ENCODE measurements around the gene CAMK2N2.

The CAMK2N2 gene

DNA sequence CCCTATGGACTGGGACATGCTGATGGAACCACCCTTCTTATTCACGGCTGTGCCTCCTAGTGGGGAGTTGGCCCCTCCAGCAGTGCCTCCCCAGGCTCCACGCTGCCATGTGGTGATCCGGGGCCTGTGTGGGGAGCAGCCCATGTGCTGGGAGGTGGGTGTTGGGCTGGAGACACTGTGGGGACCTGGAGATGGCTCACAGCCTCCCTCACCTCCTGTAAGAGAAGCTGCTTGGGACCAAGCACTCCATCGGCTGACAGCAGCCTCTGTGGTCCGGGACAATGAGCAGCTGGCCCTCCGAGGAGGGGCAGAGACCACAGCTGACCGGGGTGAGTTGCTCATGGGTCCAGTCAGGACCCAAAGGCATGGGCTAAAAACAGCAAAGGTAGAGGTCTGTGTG, 21.6 kb downstream of the CAMK2N2 start:
- DNase-seq: no peak

DNA sequence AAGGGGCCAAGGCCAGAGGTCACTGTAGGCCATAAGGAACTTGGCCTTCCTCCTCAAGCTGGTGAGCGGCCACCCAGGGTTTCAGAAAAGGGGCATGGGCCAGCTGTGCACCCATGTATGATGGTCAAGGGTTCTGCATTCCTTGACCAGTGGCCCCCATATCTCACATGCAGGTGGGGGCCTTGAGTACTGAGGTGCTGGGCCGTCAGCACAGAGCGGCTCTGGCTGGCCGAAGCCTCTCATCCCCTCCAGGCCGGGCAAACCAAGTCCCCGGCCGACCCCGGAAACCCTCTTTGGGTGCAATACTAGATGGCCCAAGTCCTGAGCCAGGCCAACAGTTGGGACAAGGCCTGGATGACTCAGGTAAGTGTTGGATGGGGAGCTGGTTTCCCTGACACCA, 22.1 kb downstream of the CAMK2N2 start:
- no peak for DNase-seq

- no peak for DNase-seq
Observed at GRCh38 chr3:184238246-184238818, 23.0 kb downstream of the CAMK2N2 start.

DNA sequence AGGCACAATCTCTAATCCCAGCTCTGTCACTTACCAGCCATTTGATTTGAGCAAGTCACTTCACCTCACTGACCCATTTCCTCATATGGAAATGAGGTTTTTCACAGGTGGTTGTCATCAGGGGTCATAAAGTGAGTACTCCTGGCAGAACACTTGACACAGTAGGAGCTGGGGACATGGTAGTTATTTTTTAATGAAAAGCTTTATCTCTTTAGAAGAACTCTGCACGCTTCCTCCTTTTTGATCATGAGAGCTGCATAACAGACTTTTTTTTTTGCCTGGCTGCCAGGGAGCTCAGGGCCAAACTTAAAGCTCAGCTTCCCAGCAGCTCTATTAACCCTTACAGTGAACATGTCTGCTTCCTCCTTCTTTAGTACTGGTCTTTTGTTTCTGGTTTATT, 23.5 kb downstream of the CAMK2N2 start:
- DNase-seq: no peak

- DNase-seq: no peak
Observed at GRCh38 chr3:184237211-184237610, 24.1 kb downstream of the CAMK2N2 start.

DNA sequence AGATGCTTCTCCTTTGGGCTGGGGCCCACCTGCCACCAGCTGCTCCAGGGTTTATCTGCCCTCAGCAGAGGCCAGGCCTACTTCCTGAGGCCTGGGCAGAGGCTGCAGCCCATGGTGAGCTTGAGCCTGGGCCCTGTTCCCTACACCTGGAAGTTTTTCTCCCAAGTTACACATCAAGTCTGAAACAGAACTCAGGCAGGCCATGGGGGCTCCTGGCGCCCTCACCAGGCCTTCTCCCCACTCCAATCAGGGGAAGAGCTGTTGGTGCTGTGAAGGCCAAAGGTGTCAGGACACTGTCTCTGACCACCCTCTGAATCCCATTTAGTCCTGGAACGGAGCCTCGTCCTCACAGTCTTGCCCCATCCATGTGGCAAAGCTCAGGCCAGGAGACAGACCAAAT, 24.7 kb downstream of the CAMK2N2 start:
- no peak for DNase-seq

GRCh38 chr3:184236033-184236410, 25.3 kb downstream of the CAMK2N2 start:
- no peak for DNase-seq

- DNase-seq: no peak
Observed at GRCh38 chr3:184235381-184236032, 25.8 kb downstream of the CAMK2N2 start.

- DNase-seq: no peak
Observed at GRCh38 chr3:184234671-184235380, 26.5 kb downstream of the CAMK2N2 start.

DNA sequence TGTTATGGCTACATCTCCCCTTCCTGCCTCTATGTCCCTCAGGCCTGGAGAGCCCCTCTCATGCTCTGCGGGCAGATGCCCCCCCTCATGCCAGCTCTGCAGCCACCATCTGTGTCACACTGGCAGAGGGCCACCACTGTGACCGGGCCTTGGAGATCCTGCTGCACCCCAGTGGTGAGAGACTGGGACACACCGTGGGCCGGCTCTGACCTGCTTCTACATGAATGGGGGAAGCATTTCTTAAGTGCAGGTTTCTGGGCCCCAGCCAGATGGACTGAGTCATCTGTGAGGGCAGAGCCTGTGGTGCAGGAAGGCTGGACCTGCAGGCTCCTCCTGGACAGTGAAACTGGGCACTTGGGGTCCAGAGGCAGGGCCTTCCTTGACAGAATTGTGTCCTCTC, 27.1 kb downstream of the CAMK2N2 start:
- no peak for DNase-seq

DNA sequence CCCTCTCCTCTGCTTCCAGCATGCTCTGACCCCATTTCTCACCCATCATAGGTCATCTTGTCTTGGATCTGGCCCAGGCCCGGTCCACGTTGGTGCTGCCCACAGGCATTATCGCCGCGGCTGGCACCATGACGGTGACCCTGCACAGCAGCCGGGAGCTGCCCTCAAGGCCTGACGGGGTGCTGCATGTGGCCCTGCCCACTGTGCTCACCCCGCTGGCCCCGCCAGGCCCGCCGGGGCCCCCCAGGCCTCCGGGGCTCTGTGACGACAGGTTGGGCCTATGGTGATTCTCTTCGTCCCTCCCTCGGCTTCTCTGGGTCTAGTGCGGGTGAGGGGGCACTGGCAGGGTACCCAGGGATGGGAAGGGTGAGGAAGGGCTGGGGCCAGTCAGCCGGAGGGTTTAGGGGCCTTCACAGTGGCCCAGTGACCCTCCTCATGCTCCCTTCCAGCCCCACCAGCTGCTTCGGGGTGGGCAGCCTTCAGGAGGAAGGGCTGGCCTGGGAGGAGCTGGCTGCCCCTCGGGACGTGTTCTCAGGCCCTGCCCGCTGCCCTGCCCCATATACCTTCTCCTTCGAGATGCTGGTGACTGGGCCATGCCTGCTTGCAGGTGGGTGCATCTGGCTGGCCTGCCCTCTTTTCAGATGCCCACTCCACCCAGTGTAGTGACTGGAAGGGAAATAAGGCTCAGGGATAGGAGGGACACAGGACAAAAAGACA, 28.1 kb downstream of the CAMK2N2 start:
- DNase-seq: no peak

- no peak for DNase-seq
Observed at GRCh38 chr3:184231671-184232070, 29.7 kb downstream of the CAMK2N2 start.

DNA sequence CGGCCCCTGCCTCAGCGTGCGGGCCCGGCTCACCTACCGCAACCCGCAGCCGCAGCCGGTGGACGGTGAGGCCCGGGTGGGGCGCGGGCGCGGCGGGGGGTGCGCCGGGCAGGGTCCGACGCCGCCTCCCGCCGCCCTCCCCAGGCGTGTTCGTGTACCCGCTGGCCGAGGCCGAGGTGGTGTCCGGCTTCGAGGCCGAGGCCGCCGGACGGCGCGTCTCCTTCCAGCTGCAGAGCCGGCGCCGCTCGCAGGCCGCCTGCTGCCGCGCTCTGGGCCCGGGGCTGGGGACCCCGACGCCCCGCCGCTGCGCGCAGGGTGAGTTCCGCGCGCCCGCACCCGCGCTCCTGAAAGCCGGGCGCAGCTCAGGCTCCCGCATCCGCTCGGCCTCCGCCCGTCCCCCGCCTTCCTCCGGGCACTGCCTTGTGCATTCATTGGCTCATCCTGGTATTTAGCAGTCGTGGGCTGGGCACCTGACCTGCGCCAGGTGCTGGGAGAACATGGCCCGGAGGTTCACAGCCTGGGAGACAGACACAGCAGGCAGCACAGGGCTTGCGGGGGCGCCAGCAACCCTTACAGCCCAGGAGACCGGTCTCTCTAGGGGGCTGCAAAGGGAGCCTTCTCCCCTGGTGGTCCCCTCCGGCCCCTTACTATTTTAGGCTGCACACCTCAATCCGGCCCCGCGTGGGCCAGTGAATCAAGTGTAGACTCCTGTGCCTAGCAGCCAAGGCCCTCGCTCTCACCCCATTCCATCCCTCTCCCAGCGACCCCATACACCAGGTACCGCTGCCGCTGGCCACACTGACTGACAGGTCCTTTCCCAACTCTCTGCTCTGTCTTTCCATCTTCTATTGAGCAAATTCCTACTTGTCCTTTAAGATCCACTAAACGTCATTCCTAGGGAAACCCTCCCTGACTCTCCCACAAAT, 30.5 kb downstream of the CAMK2N2 start:
- DNase-seq: no peak

GRCh38 chr3:184230081-184230602, 31.2 kb downstream of the CAMK2N2 start:
- DNase-seq: no peak

DNA sequence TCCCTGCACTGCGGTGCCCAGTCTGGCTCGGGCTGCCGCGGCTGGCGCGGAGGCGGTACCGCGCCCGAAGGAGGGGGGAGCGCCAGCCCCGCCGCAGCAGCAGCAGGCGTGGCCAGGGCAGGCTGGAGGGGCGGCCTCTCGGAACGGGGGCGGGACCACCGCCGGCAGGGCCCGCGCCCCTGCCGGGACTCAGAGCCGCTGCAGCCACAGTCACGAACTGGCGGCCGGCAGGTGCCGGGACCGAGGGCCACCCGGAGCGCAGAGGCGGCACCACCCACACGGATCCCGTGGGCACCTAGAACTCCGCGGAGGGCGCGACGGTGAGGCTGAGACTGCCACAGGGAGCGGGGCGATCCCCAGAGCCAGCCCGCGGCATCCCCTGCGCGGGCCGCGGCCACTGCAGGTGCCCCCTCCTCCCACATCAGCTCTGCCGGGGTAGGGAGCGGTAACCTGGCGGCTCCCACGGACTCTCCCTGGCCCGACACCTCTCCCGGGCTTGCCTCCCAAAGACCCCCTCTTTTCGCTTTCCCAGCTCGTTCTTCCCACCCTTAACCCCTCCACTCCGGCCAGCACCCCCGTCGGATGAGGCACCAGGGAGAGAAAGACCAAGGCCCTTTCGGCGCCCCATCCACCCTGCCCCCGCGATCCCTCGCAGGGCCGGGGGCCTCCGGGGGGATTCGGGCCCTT, 31.8 kb downstream of the CAMK2N2 start, which contains the start of gene VWA5B2:
VWA5B2 (plus strand) TSS at position 192 of the 687 bp plus-strand sequence. CDS start 944 bp downstream, outside the sequence.
- no peak for DNase-seq

DNA sequence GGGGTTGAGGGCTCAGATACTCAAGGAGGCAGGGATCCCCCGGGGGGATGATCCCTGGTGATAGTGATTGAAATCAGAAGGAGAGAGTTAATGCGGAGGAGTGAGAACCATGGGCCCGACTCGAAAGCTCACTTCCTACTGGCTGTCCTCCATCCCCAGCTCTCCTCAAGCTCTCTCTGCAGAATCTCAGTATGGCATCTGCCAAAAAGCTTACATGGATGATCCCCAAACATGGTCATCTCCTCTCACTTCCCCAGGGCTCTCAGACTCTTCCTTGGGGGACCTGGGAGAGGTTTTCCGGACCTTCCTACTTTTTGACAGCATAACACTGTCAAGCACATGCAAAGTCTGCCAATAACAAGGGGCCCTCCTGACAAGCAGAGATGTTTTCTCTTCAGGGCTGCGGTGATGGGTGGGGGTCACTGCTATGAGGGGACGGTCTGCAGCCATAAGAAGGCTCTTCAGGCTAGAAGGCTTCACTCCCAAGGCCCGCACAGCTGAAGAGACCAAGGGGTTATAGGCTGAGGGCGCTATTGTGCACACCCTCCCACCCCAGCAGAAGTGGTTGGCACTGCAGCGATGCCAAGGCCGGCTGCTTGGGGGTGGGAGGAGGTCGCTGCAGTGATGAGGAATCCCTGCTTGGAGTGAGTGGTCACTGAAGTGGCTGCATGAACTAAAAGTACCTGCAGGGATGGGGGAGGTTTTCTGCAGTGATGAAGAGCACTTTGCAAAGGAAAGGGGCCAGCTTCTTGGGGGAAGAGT, 32.8 kb downstream of the CAMK2N2 start:
- DNase-seq: no peak

- no peak for DNase-seq
Observed at GRCh38 chr3:184227481-184227935, 33.8 kb downstream of the CAMK2N2 start.

- DNase-seq: no peak
Observed at GRCh38 chr3:184223946-184224345, 37.4 kb downstream of the CAMK2N2 start.

DNA sequence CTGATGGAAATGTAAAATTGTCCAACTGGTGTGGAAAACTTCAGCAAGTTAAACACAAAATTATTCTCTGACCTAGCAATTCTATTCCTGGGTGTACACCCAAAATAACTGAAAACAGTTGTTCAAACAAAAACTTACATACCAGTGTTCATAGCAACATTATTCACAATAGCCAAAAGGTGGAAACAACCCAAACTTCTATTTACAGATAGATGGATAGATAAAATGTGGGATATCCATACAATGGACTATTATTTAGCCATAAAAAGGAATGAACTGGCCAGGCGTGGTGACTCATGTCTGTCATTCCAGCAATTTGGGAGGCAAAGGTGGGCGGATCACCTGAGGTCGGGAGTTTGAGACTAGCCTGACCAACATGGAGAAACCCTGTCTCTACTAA, 38.8 kb downstream of the CAMK2N2 start:
- DNase-seq: no peak

DNA sequence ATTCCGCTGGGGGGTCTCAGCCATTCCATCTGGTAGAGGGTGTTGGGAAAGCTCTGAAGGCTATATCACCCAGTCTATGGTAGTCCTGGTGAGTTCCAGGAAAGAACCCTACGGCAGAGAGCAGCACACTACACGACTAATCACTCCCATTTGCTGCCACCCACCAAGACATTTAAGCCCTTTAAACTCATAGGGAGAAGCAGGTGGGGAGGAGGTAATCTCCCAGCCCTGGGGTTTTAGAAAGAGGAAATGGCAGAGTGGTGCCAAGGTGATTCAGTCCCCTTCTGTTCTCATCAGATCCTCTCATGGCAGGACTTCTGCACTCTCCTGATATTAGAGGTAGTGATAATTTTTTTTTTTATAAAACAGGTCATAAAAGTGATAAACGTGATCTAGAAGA, 42.5 kb downstream of the CAMK2N2 start:
- DNase-seq: no peak

GRCh38 chr3:184211718-184212117, 49.6 kb downstream of the CAMK2N2 start:
- no peak for DNase-seq

All from NK-92 treated with Interleukin-12 subunit alpha and Interleukin-12 subunit beta, amount 100 ng/mL, for 24 hours (cell line).